NCI-H146 treated with DMSO at 0.1 percent for 48 hours (cell line): ENCODE results near the gene COL4A2.

Source experiments
- DNase-seq: peaks from one replicate; lab custom pipeline; 2025; ENCODE audit not compliant: unreplicated experiment; lab: John Stamatoyannopoulos, UW

Gene COL4A2

GRCh38 chr13:110353339-110353977 is 46.4 kb downstream of the COL4A2 start:
- DNase-seq: no peak

- DNase-seq: no peak
Observed at GRCh38 chr13:110354123-110354627, 47.1 kb downstream of the COL4A2 start.

- DNase-seq: no peak
Observed at GRCh38 chr13:110354715-110355473, 47.8 kb downstream of the COL4A2 start.

GRCh38 chr13:110356362-110356761 is 49.3 kb downstream of the COL4A2 start:
- DNase-seq: no peak

- no peak for DNase-seq
Observed at GRCh38 chr13:110358381-110358780, 51.3 kb downstream of the COL4A2 start.

- no peak for DNase-seq
Observed at GRCh38 chr13:110359840-110360301, 52.8 kb downstream of the COL4A2 start.

GRCh38 chr13:110360598-110360997 is 53.5 kb downstream of the COL4A2 start:
- no peak for DNase-seq

- no peak for DNase-seq
Observed at GRCh38 chr13:110361365-110361911, 54.4 kb downstream of the COL4A2 start.

GRCh38 chr13:110363010-110363409 is 55.9 kb downstream of the COL4A2 start:
- no peak for DNase-seq

GRCh38 chr13:110364081-110364480 is 57.0 kb downstream of the COL4A2 start:
- no peak for DNase-seq

GRCh38 chr13:110365876-110366275 is 58.8 kb downstream of the COL4A2 start:
- no peak for DNase-seq

- DNase-seq: no peak
Observed at GRCh38 chr13:110366733-110367132, 59.6 kb downstream of the COL4A2 start.

- no peak for DNase-seq
Observed at GRCh38 chr13:110367620-110368019, 60.5 kb downstream of the COL4A2 start.

- DNase-seq: no peak
Observed at GRCh38 chr13:110368408-110368807, 61.3 kb downstream of the COL4A2 start.

- no peak for DNase-seq
Observed at GRCh38 chr13:110369400-110369799, 62.3 kb downstream of the COL4A2 start.

GRCh38 chr13:110371550-110372465 is 64.7 kb downstream of the COL4A2 start:
- DNase-seq: no peak

- DNase-seq: no peak
Observed at GRCh38 chr13:110372676-110373075, 65.6 kb downstream of the COL4A2 start.

GRCh38 chr13:110373617-110374016 is 66.5 kb downstream of the COL4A2 start:
- DNase-seq: no peak

GRCh38 chr13:110374431-110375370 is 67.6 kb downstream of the COL4A2 start:
- no peak for DNase-seq

- DNase-seq: no peak
Observed at GRCh38 chr13:110376120-110376519, 69.0 kb downstream of the COL4A2 start.
